HepG2 (cell line): ENCODE results near the gene ACOX3. TPM values are rescaled to one million over a fixed set of nuclear protein-coding genes. Genes with fewer than 3 reads are reported as not detected.
A peak's percentile ranks its signal among the peaks of the same experiment; 100 is the strongest.

Source experiments
- CHD4 ChIP-seq: fragments of 200-600 bp; sonication (generic); IDR thresholded peaks from 2 replicates; pipeline ENCODE4 v1.7.0; 2017; ENCODE audit warnings: mild to moderate bottlenecking, low read length, borderline replicate concordance
- DNMT3B ChIP-seq: conservative IDR thresholded peaks from 2 replicates; pipeline ENCODE4 v1.6.1; 2016; ENCODE audit warnings: missing biosample characterization, control low read depth
- FOXK1 ChIP-seq: sonication (generic); formaldehyde crosslinking; IDR thresholded peaks from 2 replicates; pipeline ENCODE4 v1.4.0; 2020; ENCODE audit warnings: low read depth, missing genetic modification reagents, borderline replicate concordance
- GATAD2A ChIP-seq: IDR thresholded peaks from 2 replicates; pipeline ENCODE4 v1.6.1; 2016
- HMG20B ChIP-seq: conservative IDR thresholded peaks from 2 replicates; pipeline ENCODE4 v1.6.1; 2016; ENCODE audit warnings: missing genetic modification reagents, missing compliant biosample characterization
- KLF13 ChIP-seq: sonication (generic); formaldehyde crosslinking; IDR thresholded peaks from 2 replicates; pipeline ENCODE4 v1.4.0; 2020; ENCODE audit warnings: mild to moderate bottlenecking, missing genetic modification reagents
- MEIS2 ChIP-seq: sonication (generic); formaldehyde crosslinking; IDR thresholded peaks from 2 replicates; pipeline ENCODE4 v1.9.0; 2021; ENCODE audit warnings: mild to moderate bottlenecking, missing genetic modification reagents
- MXD4 ChIP-seq: IDR thresholded peaks from 2 replicates; pipeline ENCODE4 v1.6.1; 2016; ENCODE audit warnings: mild to moderate bottlenecking, missing biosample characterization, missing genetic modification reagents
- NFKB2 ChIP-seq: sonication (generic); formaldehyde crosslinking; IDR thresholded peaks from 2 replicates; pipeline ENCODE4 v1.4.0; 2020; ENCODE audit warnings: missing genetic modification reagents, borderline replicate concordance
- NR2F1 ChIP-seq, 2 experiments: fragments of 450-650 bp in 1 of 2; formaldehyde crosslinking in 1 of 2; IDR thresholded peaks; 2 replicates each; pipeline versions ENCODE4 v1.5.0 to v1.6.1; 2016 to 2020; ENCODE audit warnings: mild to moderate bottlenecking in 1 of 2, missing compliant biosample characterization in 1 of 2, missing genetic modification reagents in 1 of 2, moderate library complexity in 1 of 2
- RBAK ChIP-seq: sonication (generic); formaldehyde crosslinking; IDR thresholded peaks from 2 replicates; pipeline ENCODE4 v1.5.1; 2020; ENCODE audit warnings: mild to moderate bottlenecking, missing genetic modification reagents
- RXRB ChIP-seq: IDR thresholded peaks from 2 replicates; pipeline ENCODE4 v1.6.1; 2016; ENCODE audit warnings: borderline replicate concordance, missing genetic modification reagents, missing compliant biosample characterization
- SMARCE1 ChIP-seq: fragments of 450-650 bp; IDR thresholded peaks from 2 replicates; pipeline ENCODE4 v1.6.1; 2017; ENCODE audit warnings: borderline replicate concordance
- SP1 ChIP-seq, 2 experiments: fragments of 450-650 bp in 1 of 2; sonication (generic) in 1 of 2; formaldehyde crosslinking in 1 of 2; IDR thresholded peaks; 2 replicates each; pipeline versions ENCODE4 v1.4.0 to v1.6.1; 2016 to 2020; ENCODE audit warnings: missing genetic modification reagents in 1 of 2
- TEAD3 ChIP-seq: optimal IDR thresholded peaks from 2 replicates; pipeline ENCODE3; 2016; ENCODE audit warnings: borderline replicate concordance
- ZFP1 ChIP-seq: IDR thresholded peaks from 2 replicates; pipeline ENCODE4 v1.6.1; 2016
- ZFX ChIP-seq: sonication (generic); formaldehyde crosslinking; IDR thresholded peaks from 2 replicates; pipeline ENCODE4 v1.4.0; 2020; ENCODE audit warnings: mild to moderate bottlenecking, low read depth, missing genetic modification reagents, moderate library complexity
- ZNF556 ChIP-seq: sonication (generic); formaldehyde crosslinking; IDR thresholded peaks from 2 replicates; pipeline ENCODE4 v1.4.0; 2020; ENCODE audit warnings: mild to moderate bottlenecking, missing genetic modification reagents, borderline replicate concordance
- ZNF619 ChIP-seq: sonication (generic); formaldehyde crosslinking; IDR thresholded peaks from 2 replicates; pipeline ENCODE4 v1.4.0; 2020; ENCODE audit warnings: mild to moderate bottlenecking, missing genetic modification reagents
- ZZZ3 ChIP-seq: sonication (generic); formaldehyde crosslinking; IDR thresholded peaks from 2 replicates; pipeline ENCODE4 v1.4.0; 2020; ENCODE audit warnings: missing genetic modification reagents, mild to moderate bottlenecking, borderline replicate concordance
- polyA plus RNA-seq, 8 experiments: library from polyadenylated mRNA; depleted of rRNA in 3 of 8; stranded (reverse) in 7 of 8; unstranded in 1 of 8; fragments of >200 nt; fragmentation: Illumina TruSeq in 4 of 8; extraction: Trizol in 4 of 8; gene quantifications; 2 replicates each; pipeline versions ENCODE4 v1.2.1 to v1.2.3, GENCODE V29; 2011 to 2016; ENCODE audit warnings: low read depth in 4 of 8, missing spikeins in 1 of 8, mixed read lengths in 1 of 8; ENCODE audit not compliant: insufficient read depth in 1 of 8
- total RNA-seq, 5 experiments: library from RNA; depleted of rRNA; stranded (reverse); fragments of >200 nt; fragmentation: Illumina TruSeq; extraction: Trizol; gene quantifications; 2 replicates each; pipeline ENCODE4 v1.2.3, GENCODE V29; 2016; ENCODE audit warnings: low read depth in 1 of 5
- TF ChIP-seq, protein P1 (sequence below): sonication (generic); formaldehyde crosslinking; IDR thresholded peaks from 2 replicates; pipeline ENCODE4 v1.5.1; 2020; ENCODE audit warnings: mild to moderate bottlenecking, missing genetic modification reagents, moderate library complexity
- TF ChIP-seq, protein P2 (sequence below): sonication (generic); formaldehyde crosslinking; IDR thresholded peaks from 2 replicates; pipeline ENCODE4 v1.4.0; 2020; ENCODE audit warnings: missing genetic modification reagents, borderline replicate concordance
- TF ChIP-seq, protein P3 (sequence below): sonication (generic); formaldehyde crosslinking; IDR thresholded peaks from 2 replicates; pipeline ENCODE4 v1.4.0; 2020; ENCODE audit warnings: missing genetic modification reagents

ACOX3 gene
- total and polyA plus RNA-seq, 2 of the 13 experiments (the other 11 are each of a cell fraction or from before 2014, with no cell fraction given): 4.2 to 17.8 TPM

DNA sequence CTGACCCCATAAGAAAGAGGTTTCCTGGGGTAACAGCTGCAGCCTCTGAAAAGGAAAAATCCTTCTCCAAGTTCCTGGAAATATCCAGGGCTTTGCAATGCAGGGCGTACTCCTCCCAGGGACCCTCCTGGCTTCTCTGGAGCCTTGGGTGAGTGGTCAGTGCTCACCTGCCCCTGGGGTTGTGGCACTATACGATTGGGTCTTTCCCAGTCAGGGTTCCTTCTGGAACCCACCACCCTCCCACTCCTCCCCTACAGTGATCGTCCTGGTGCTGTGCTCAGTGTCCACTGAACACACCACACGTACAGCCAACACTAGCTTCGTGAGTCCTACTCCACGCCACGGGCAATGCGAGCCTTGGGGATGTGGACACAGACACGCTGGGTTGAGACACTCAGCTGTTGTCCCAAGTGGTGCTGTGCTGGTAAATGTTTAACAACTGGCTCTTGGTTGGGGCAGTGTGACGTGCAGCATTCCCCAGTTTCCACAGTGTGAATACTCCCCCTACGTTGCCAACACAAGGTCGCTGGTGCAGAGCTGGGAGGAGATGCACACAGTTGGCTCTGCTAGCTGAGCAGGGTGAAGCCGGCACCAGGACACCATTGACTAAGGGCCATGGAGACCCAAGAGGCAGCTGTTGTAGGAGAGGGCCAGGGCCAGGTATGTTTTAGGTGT is 105.6 kb downstream of the ACOX3 start (continued):
- TF ChIP-seq FOXK1 (0 out of 2 replicates have a peak, but pooled peaks have one; percentile 21), ZFP1 (CRISPR knock-in tag) (peak; percentile 14; the same call in 1 of the 2 replicates), ZZZ3 (CRISPR knock-in tag) (no peak), CHD4 (no peak), SP1 (IDR thresholded peaks at IDR 0.05) (no peak), SP1 (CRISPR knock-in tag; IDR thresholded peaks at IDR 0.05) (no peak), RXRB (CRISPR knock-in tag) (no peak), SMARCE1 (no peak), ZFX (CRISPR knock-in tag) (peak; percentile 30; the same call in 1 of the 2 replicates), ZNF619 (CRISPR knock-in tag) (no peak), GATAD2A (peak; percentile 26; the same call in 1 of the 2 replicates), NFKB2 (no peak), DNMT3B (CRISPR knock-in tag) (no peak), TEAD3 (CRISPR knock-in tag) (peak; percentile 60), KLF13 (CRISPR knock-in tag) (no peak), MEIS2 (CRISPR knock-in tag) (no peak), MXD4 (CRISPR knock-in tag) (no peak), ZNF556 (CRISPR knock-in tag) (no peak), RBAK (CRISPR knock-in tag) (no peak), HMG20B (CRISPR knock-in tag) (no peak), NR2F1 (CRISPR knock-in tag; IDR thresholded peaks at IDR 0.05) (no peak)
- TF ChIP-seq, protein P1, sequence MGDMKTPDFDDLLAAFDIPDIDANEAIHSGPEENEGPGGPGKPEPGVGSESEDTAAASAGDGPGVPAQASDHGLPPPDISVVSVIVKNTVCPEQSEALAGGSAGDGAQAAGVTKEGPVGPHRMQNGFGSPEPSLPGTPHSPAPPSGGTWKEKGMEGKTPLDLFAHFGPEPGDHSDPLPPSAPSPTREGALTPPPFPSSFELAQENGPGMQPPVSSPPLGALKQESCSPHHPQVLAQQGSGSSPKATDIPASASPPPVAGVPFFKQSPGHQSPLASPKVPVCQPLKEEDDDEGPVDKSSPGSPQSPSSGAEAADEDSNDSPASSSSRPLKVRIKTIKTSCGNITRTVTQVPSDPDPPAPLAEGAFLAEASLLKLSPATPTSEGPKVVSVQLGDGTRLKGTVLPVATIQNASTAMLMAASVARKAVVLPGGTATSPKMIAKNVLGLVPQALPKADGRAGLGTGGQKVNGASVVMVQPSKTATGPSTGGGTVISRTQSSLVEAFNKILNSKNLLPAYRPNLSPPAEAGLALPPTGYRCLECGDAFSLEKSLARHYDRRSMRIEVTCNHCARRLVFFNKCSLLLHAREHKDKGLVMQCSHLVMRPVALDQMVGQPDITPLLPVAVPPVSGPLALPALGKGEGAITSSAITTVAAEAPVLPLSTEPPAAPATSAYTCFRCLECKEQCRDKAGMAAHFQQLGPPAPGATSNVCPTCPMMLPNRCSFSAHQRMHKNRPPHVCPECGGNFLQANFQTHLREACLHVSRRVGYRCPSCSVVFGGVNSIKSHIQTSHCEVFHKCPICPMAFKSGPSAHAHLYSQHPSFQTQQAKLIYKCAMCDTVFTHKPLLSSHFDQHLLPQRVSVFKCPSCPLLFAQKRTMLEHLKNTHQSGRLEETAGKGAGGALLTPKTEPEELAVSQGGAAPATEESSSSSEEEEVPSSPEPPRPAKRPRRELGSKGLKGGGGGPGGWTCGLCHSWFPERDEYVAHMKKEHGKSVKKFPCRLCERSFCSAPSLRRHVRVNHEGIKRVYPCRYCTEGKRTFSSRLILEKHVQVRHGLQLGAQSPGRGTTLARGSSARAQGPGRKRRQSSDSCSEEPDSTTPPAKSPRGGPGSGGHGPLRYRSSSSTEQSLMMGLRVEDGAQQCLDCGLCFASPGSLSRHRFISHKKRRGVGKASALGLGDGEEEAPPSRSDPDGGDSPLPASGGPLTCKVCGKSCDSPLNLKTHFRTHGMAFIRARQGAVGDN (CRISPR knock-in tag): peak; percentile 28
- TF ChIP-seq, protein P2, sequence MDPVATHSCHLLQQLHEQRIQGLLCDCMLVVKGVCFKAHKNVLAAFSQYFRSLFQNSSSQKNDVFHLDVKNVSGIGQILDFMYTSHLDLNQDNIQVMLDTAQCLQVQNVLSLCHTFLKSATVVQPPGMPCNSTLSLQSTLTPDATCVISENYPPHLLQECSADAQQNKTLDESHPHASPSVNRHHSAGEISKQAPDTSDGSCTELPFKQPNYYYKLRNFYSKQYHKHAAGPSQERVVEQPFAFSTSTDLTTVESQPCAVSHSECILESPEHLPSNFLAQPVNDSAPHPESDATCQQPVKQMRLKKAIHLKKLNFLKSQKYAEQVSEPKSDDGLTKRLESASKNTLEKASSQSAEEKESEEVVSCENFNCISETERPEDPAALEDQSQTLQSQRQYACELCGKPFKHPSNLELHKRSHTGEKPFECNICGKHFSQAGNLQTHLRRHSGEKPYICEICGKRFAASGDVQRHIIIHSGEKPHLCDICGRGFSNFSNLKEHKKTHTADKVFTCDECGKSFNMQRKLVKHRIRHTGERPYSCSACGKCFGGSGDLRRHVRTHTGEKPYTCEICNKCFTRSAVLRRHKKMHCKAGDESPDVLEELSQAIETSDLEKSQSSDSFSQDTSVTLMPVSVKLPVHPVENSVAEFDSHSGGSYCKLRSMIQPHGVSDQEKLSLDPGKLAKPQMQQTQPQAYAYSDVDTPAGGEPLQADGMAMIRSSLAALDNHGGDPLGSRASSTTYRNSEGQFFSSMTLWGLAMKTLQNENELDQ: no peak
- TF ChIP-seq, protein P3, sequence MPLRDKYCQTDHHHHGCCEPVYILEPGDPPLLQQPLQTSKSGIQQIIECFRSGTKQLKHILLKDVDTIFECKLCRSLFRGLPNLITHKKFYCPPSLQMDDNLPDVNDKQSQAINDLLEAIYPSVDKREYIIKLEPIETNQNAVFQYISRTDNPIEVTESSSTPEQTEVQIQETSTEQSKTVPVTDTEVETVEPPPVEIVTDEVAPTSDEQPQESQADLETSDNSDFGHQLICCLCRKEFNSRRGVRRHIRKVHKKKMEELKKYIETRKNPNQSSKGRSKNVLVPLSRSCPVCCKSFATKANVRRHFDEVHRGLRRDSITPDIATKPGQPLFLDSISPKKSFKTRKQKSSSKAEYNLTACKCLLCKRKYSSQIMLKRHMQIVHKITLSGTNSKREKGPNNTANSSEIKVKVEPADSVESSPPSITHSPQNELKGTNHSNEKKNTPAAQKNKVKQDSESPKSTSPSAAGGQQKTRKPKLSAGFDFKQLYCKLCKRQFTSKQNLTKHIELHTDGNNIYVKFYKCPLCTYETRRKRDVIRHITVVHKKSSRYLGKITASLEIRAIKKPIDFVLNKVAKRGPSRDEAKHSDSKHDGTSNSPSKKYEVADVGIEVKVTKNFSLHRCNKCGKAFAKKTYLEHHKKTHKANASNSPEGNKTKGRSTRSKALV (CRISPR knock-in tag): no peak
